Gastroesophageal sphincter (tissue), 4 donors: ENCODE results near the gene PLCG2. TPM values are rescaled to one million over a fixed set of nuclear protein-coding genes. Genes with fewer than 3 reads are reported as not detected.
"Not testable (repeated sequence)": the region's sequence is repeated elsewhere in the genome, so short reads cannot be mapped to it uniquely, and the experiment has no call there.

Experiments used
- ATAC-seq: fragments of 150-250 bp; one replicate; pipeline ENCODE4 v1.9.1; 2016; ENCODE audit warnings: mild to moderate bottlenecking, moderate library complexity
- H3K27ac ChIP-seq, 4 donors: fragments of 200-600 bp; sonication (generic) in 3 of 4; 1 replicate in 3 of 4; 2 replicates in 1 of 4; pipeline ENCODE4 v1.5.1; 2016 to 2019
- H3K27me3 ChIP-seq: fragments of 200-600 bp; sonication (generic); one replicate; pipeline ENCODE4 v1.5.1; 2019
- H3K36me3 ChIP-seq, 2 donors: fragments of 200-600 bp; sonication (generic); one replicate each; pipeline ENCODE4 v1.5.1; 2019; ENCODE audit warnings: control low read depth in 1 of 2
- H3K4me1 ChIP-seq, 3 donors: fragments of 200-600 bp; sonication (generic); 1 replicate in 2 of 3; 2 replicates in 1 of 3; pipeline ENCODE4 v1.5.1; 2016 to 2019; ENCODE audit warnings: control low read depth in 2 of 3
- H3K4me3 ChIP-seq, 2 donors: fragments of 200-600 bp; sonication (generic); one replicate each; pipeline ENCODE4 v1.5.1; 2019; ENCODE audit warnings: mild to moderate bottlenecking in 1 of 2, moderate library complexity in 1 of 2
- H3K9me3 ChIP-seq, 3 donors: fragments of 200-600 bp; sonication (generic); one replicate each; pipeline ENCODE4 v1.5.1; 2017 to 2019; ENCODE audit warnings: control low read depth in 2 of 3
- CTCF ChIP-seq, 4 experiments: fragments of 200-600 bp in 2 of 4; fragments of 450-650 bp in 2 of 4; sonication (generic) in 1 of 4; IDR thresholded peaks; one replicate each; pipeline ENCODE4 v1.5.1; 2017 to 2019; ENCODE audit warnings: antibody characterized with exemption in 4 of 4, mild to moderate bottlenecking in 2 of 4, moderate library complexity in 2 of 4
- EP300 ChIP-seq: sonication (generic); formaldehyde crosslinking; IDR thresholded peaks from one replicate; pipeline ENCODE4 v1.6.1; 2017; ENCODE audit warnings: antibody characterized with exemption, mild to moderate bottlenecking
- POLR2A ChIP-seq, 2 donors: fragments of 450-650 bp; IDR thresholded peaks; one replicate each; pipeline ENCODE4 v1.6.1; 2017; ENCODE audit warnings: antibody characterized with exemption in 2 of 2, mild to moderate bottlenecking in 2 of 2, moderate library complexity in 1 of 2
- POLR2AphosphoS5 ChIP-seq: sonication (generic); formaldehyde crosslinking; IDR thresholded peaks from one replicate; pipeline ENCODE4 v1.6.1; 2017; ENCODE audit warnings: antibody characterized with exemption
- WGBS, 2 donors: methylation state at CpG; one replicate each; pipeline ENCODE4 v1.1.5; 2018; ENCODE audit warnings: low coverage in 1 of 2; 5-methylcytosine and 5-hydroxymethylcytosine counted together
- total RNA-seq, 4 donors: library from RNA; depleted of rRNA; stranded (reverse); fragments of >200 nt; gene quantifications; one replicate each; pipeline ENCODE4 v1.1.0, GENCODE V29; 2016

The PLCG2 gene
- total RNA-seq, 4 donors from 2014 or later = 6.2 to 11.4 (median 8.1) TPM

- Histone ChIP-seq H3K36me3 (no peaks in the 10 kb centered on the region), H3K27ac (no peak overlapping the region), H3K4me1 (no peaks in the 10 kb centered on the region), H3K9me3 (no peaks in the 10 kb centered on the region), H3K4me3 (no peak overlapping the region), H3K27me3 (peaks cover 27% of the 10 kb centered on the region)
- no peak for TF ChIP-seq EP300
- ATAC-seq = no peak
- 70% methylated on average over 2 of the region's 2 CpGs; no CpG with 5 or more reads in 1 of the 2 donors for WGBS, 2 donors
Observed at GRCh38 chr16:81796035-81796434, 16.9 kb downstream of the PLCG2 start.

GRCh38 chr16:81796583-81797346 lies 17.7 kb downstream of the PLCG2 start:
- H3K36me3 ChIP-seq = no peaks in the 10 kb centered on the region
- no peaks in the 10 kb centered on the region for H3K9me3 ChIP-seq
- H3K27ac ChIP-seq = no peak overlapping the region
- no peaks in the 10 kb centered on the region for H3K4me1 ChIP-seq
- no peak for ATAC-seq
- TF ChIP-seq POLR2A (IDR thresholded peaks at IDR 0.05) = no peak
- TF ChIP-seq POLR2AphosphoS5 = no peak
- no peak for TF ChIP-seq CTCF (IDR thresholded peaks at IDR 0.05)
- TF ChIP-seq EP300 = no peak
- H3K4me3 ChIP-seq = no peak overlapping the region
- peaks cover 24% of the 10 kb centered on the region for H3K27me3 ChIP-seq
- WGBS, 2 donors = 80 to 92% methylated on average over 9 to 10 of the region's 10 CpGs

GRCh38 chr16:81797443-81797842 lies 18.4 kb downstream of the PLCG2 start:
- 60 to 78% methylated on average over 4 to 6 of the region's 6 CpGs for WGBS, 2 donors
- no peak overlapping the region for H3K27ac ChIP-seq

GRCh38 chr16:81798311-81799137 lies 19.4 kb downstream of the PLCG2 start:
- Histone ChIP-seq H3K4me3 (no peak overlapping the region), H3K27ac (no peak overlapping the region), H3K36me3 (no peaks in the 10 kb centered on the region), H3K27me3 (peaks cover 8% of the 10 kb centered on the region), H3K9me3 (no peaks in the 10 kb centered on the region), H3K4me1 (no peaks in the 10 kb centered on the region)
- WGBS, 2 donors = 61 to 73% methylated on average over 5 to 13 of the region's 14 CpGs
- TF ChIP-seq POLR2A (IDR thresholded peaks at IDR 0.05) = no peak
- TF ChIP-seq EP300 = no peak
- TF ChIP-seq CTCF (IDR thresholded peaks at IDR 0.05) = no peak
- no peak for TF ChIP-seq POLR2AphosphoS5
- ATAC-seq = no peak

More at GRCh38 chr16:81797443-81797842, 18.4 kb downstream of the PLCG2 start:
- Histone ChIP-seq H3K9me3 (no peaks in the 10 kb centered on the region), H3K4me3 (no peak overlapping the region), H3K27me3 (peaks cover 18% of the 10 kb centered on the region), H3K4me1 (no peaks in the 10 kb centered on the region), H3K36me3 (no peaks in the 10 kb centered on the region)
- TF ChIP-seq CTCF (IDR thresholded peaks at IDR 0.05) (no peak), POLR2A (IDR thresholded peaks at IDR 0.05) (no peak), POLR2AphosphoS5 (no peak), EP300 (no peak)
- ATAC-seq = no peak

- Histone ChIP-seq H3K4me1 (no peaks in the 10 kb centered on the region), H3K4me3 (no peak overlapping the region), H3K36me3 (no peaks in the 10 kb centered on the region), H3K27ac (no peak overlapping the region), H3K9me3 (no peaks in the 10 kb centered on the region), H3K27me3 (peaks cover 3% of the 10 kb centered on the region)
- WGBS, 2 donors = 50 to 91% methylated on average over 1 to 2 of the region's 2 CpGs
- TF ChIP-seq POLR2A (IDR thresholded peaks at IDR 0.05) (no peak), EP300 (no peak), CTCF (IDR thresholded peaks at IDR 0.05) (no peak), POLR2AphosphoS5 (no peak)
- ATAC-seq = no peak
Observed at GRCh38 chr16:81799138-81799504, 20.0 kb downstream of the PLCG2 start.

GRCh38 chr16:81801724-81802123 lies 22.6 kb downstream of the PLCG2 start:
- not testable (repeated sequence) for H3K27me3 ChIP-seq, H3K36me3 ChIP-seq, ATAC-seq, H3K27ac ChIP-seq, H3K9me3 ChIP-seq, H3K4me3 ChIP-seq, H3K4me1 ChIP-seq
- WGBS, 2 donors = 94 to 100% methylated on average over 1 to 5 of the region's 5 CpGs
